COLO829 (cell line): ENCODE data around the gene SLC30A10.
"Not testable (repeated sequence)": the region's sequence is repeated elsewhere in the genome, so short reads cannot be mapped to it uniquely, and the experiment has no call there.

Source experiments
- DNase-seq: peaks from one replicate; pipeline ENCODE4 v3.0.0; 2012; ENCODE audit warnings: low spot score

Gene SLC30A10

GRCh38 chr1:219891846-219892245, 36.5 kb downstream of the SLC30A10 start:
- DNase-seq = not testable (repeated sequence)

- DNase-seq = not testable (repeated sequence)
These were observed 39.7 kb downstream of the SLC30A10 start for GRCh38 chr1:219888667-219889066.

DNA sequence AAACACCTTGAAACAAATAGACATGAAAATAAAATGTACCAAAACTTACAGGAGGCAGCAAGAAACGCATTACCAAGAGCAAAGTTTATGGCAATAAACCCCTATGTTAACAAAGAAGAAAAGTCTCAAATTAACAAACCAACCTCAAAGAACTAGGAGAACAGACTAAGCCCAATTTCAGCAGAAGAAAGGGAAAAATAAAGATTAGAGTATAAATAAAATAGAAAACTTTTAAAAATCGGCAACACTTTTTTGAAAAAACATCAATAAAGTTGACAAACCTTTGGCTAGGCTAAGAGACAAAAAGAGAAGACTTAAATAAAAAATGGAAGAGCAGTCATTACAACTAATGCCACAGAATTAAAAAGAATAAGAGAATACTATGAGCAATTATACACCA, 42.7 kb downstream of the SLC30A10 start:
- DNase-seq = no peak

DNA sequence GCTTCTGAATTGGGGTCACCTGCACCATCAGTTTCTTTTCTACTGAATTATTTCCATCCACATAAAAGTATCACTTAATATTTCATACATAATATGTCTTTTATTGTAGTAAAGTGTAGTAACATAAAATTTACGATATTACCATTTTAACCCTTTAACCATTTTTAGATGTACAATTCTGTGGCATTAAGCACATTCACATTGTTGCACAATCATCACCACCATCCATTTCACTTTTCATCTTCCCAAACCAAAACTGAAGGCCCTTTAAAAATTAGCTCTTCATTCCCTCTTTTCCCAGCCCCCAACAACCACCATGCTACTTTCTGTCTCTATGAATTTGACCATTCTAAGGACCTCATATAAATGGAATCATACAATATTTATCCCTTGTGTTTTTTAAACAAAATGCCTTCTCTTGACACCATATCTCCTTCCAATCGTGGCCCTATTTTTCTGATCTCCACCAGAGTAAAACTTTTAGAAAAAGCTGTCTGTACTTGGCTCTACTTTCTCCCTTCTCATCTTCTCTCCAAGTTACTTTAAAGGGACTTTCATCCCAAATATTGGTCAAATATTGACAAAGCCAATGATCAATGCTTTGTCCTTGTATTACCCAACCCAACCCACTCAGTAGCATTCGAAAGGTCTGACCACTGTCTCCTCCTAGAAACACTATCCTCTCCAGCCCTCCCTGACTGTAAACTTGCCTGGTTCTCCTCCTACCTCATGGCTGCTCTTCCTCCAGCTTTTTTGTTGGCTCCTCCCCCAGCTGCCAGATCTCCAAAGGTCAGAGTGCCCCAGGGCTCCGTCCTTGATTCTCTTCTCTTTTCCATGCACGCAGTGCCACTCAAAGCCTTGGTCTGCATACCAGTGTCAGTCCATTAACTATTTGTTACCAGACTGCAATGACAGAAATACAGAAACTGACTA, 44.7 kb downstream of the SLC30A10 start:
- peak; percentile 59 for DNase-seq

- no peak for DNase-seq
These were observed 45.6 kb downstream of the SLC30A10 start for GRCh38 chr1:219882755-219883154.

- peak; percentile 50 for DNase-seq
These were observed 46.3 kb downstream of the SLC30A10 start for GRCh38 chr1:219882096-219882495.

GRCh38 chr1:219880765-219881457, 47.4 kb downstream of the SLC30A10 start:
- no peak for DNase-seq

GRCh38 chr1:219876798-219877209, 51.6 kb downstream of the SLC30A10 start:
- DNase-seq = no peak

DNA sequence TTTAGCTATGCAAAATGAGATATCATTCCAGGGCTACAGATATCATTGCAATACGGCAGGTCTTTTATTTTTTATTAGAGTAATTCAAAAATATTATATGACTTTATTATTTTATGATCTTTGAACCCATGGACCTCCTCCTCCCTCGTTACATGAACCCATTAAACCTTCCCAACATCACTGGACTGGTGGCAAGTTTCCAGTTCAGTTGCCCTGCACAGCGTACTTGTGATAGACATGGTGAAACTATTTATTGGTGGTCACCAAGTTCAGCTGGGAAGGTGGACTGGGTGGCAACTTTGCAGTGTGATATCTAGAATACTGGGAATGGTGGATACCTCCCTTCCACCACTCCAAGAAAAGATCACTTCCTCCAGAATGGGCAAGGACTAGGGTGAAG, 52.5 kb downstream of the SLC30A10 start:
- no peak for DNase-seq

DNA sequence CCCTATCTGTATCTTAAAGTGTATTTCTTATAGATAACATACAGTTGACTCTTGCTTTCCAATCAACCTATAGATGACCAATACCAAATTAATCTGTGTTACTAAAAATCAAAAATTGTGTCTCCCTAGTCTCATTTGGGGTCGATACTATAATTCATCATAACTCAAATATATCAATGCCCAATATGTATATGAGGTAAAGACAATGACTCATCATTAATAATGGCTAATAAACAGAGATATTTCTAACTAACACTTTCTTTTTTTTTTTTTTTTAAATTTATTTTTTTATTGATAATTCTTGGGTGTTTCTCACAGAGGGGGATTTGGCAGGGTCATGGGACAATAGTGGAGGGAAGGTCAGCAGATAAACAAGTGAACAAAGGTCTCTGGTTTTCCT, 55.8 kb downstream of the SLC30A10 start:
- not testable (repeated sequence) for DNase-seq

- DNase-seq = no peak
These were observed 56.8 kb downstream of the SLC30A10 start for GRCh38 chr1:219871427-219872057.

DNA sequence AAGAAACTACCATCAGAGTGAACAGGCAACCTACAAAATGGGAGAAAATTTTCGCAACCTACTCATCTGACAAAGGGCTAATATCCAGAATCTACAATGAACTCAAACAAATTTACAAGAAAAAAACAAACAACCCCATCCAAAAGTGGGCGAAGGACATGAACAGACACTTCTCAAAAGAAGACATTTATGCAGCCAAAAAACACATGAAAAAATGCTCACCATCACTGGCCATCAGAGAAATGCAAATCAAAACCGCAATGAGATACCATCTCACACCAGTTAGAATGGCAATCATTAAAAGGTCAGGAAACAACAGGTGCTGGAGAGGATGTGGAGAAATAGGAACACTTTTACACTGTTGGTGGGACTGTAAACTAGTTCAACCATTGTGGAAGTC, 59.7 kb downstream of the SLC30A10 start:
- not testable (repeated sequence) for DNase-seq
